ENCODE results near the gene CCDC68.
A peak's percentile ranks its signal among the peaks of the same experiment; 100 is the strongest.
"Not testable (repeated sequence)": the region's sequence is repeated elsewhere in the genome, so short reads cannot be mapped to it uniquely, and the experiment has no call there.

Gene CCDC68

GRCh38 chr18:54958704-54959625 lies at the start of gene CCDC68:
Gene CCDC68, minus strand, starts transcription at chr18:54959461. Its CDS starts 16,670 bp downstream, at chr18:54942791.
- no peak for DNase-seq (ENCODE audit: low spot score)

DNA sequence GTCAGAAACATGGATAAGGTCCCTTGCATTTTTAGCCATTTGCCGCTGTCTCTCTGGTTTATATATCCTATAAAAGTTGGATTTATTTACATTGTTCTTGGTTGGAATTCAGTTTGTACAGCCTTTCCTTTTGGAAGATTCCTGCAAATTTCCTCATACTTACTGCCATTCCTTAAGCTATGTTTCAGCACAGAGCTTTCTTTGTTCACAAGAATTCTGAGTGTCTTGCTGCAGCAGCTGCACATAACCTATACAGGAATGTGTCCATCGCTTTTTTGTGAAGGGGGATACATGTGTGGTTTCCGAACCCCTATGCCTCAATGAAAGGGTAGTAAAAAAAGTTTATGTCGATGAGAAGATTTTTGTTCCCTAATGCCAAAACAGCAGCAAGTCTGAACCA lies 48.3 kb upstream of the CCDC68 start:
- no peak for DNase-seq (ENCODE audit: low spot score)

- no peak for DNase-seq (ENCODE audit: low spot score)
Measured at GRCh38 chr18:55003695-55004094, 44.4 kb upstream of the CCDC68 start.

GRCh38 chr18:55002261-55002660 lies 43.0 kb upstream of the CCDC68 start:
- no peak for DNase-seq (ENCODE audit: low spot score)

- no peak for DNase-seq (ENCODE audit: low spot score)
Measured at GRCh38 chr18:55001394-55002024, 42.2 kb upstream of the CCDC68 start.

- DNase-seq (ENCODE audit: low spot score), result no peak
Measured at GRCh38 chr18:55000529-55000928, 41.3 kb upstream of the CCDC68 start.

DNA sequence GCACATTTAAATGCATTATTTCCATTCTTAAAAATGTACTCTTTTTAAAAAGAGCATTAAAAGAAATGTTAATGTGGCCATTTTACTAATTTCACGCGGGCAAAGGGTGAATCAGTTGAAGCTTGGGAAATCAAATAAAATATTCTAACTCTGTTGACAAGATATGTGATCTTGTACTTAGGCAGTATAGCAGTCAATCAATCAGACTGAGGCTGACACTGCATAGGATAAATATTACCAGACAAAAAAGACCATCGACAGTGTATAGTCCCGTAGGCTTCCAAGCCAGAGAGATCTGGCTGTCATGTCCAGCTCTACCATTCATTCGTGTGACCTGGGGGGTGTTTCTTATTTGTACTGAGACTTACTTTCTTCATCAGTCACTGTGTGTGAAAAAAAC lies 39.8 kb upstream of the CCDC68 start:
- DNase-seq (ENCODE audit: low spot score), result no peak

DNA sequence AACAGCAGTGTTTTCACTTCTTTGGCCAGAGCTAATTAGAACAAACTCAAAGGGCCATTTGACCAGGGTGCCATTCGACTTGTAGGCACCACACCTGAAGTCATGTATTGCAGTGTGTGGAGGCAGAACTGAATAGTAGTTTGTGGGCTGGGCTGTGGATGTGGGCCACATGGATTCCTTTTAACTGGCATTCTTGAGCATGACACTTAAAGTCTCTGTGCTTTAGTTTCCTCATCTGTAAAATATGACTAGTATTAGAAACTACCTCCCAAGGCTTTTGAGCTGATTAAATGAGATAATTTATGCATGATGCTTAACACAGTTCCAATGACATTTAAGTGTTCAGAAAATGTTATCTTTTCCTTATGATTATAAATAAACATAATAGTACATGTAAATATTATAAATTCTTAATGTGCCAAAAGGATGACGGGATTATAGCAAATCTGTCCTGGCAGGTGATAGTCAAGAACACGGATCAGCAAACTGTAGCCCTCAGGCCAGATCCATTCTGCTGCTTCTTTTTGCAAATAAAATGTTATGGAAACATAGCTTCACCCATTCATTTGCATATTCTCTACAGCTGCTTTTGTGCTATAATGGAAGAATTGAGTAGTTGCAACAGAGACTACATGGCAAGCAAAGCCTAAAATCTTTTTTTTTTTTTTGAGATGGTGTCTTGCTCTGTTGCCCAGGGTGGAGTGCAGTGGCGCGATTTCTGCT lies 36.3 kb upstream of the CCDC68 start:
- no peak for DNase-seq (ENCODE audit: low spot score)

DNA sequence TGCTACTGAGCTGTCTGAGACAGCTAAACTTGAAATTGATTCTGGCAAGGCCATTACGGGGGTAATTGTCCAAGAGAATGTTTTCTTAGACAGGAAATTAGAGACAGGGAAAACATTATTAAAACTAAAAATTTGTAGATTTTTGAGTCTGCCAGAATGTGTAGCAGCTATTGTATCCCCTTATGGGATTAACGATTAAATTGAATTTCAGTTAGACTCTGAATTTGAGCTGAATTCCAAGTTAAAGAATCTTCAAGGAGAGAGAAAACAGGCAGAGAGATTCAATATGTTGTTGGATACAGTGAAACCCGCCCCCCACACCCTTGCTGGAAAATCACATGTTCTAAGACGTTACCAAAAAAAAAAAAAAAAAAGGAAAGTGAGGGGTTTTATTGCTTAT lies 32.7 kb upstream of the CCDC68 start:
- no peak for DNase-seq (ENCODE audit: low spot score)

DNA sequence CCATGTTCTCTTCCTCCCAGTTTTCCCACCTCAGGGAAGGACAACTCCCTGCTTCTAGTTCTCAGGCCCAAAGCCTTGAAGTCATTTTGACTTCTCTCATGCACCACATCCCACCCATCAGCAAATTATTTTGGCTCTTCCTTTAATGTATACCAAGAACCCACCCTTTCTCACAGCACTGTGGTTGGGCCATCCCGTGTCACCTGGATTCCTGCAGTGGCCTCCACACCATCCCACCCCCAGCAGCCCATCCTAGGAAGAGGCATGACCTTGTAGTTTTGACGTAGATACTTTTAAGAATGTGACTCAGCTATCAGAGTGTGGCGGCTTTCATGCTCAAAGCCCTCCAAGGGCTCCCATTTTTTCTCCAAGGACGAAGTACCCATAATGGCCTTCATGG lies 25.6 kb upstream of the CCDC68 start:
- DNase-seq (ENCODE audit: low spot score), result no peak

DNA sequence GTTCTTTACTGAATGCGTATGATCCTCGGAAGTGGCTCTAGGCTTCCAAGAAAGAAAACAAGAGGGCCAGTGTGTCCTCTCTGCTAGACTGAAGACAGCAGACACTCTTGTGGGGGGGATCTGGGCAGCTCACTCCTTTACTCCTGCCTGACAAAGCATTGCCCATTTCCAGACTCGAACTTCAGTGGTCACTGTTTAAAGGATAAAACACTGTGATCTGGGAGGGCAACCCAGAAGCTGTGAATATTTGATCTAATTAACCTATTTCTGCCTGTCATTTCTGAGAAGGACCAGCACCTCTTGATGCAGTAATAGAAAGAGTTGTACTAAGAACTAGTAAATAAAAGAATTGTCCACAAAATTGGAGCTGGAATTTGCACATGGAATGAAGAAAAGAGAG lies 24.5 kb upstream of the CCDC68 start:
- no peak for DNase-seq (ENCODE audit: low spot score)

GRCh38 chr18:54983041-54983686 lies 23.9 kb upstream of the CCDC68 start:
- peak; percentile 53 for DNase-seq (ENCODE audit: low spot score)

DNA sequence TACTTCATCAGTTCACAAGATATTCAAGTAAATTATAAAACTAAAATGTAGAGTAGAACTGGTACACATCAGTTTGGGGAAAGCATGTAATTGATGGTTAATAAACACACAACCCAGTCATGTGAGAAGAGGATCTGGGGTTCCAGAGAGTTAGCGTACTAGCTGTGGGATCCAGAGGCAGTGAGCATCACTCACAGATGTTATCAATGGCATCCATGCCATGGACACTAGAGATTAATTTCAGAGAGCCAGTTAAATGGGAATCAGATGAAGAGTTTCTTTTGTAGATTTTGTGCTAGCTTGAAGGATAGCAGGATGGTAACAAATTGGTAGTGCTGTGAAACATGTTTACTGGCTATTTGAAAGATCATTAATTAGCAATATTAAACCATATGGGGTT lies 21.8 kb upstream of the CCDC68 start:
- DNase-seq (ENCODE audit: low spot score), result no peak

- no peak for DNase-seq (ENCODE audit: low spot score)
Measured at GRCh38 chr18:54975598-54975997, 16.3 kb upstream of the CCDC68 start.

GRCh38 chr18:54973046-54973445 lies 13.8 kb upstream of the CCDC68 start:
- no peak for DNase-seq (ENCODE audit: low spot score)

DNA sequence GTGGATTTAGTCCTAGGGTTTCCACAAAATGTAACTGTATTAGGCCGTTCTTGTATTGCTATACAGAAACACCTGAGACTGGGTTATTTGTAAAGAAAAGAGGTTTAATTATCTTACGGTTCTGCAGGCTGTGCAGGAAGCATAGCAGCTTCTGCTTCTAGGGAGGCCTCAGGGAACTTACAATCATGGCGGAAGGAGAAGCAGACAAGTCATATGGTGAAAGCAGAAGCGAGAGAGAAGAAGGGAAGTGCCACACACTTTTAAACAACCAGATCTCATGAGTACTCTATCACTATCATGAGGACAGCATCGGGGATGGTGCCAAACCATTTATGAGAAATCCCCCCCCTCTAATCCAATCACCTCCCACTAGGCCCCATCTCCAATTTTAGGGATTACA lies 9.5 kb upstream of the CCDC68 start:
- no peak for DNase-seq (ENCODE audit: low spot score)

GRCh38 chr18:54968237-54968636 lies 9.0 kb upstream of the CCDC68 start:
- DNase-seq (ENCODE audit: low spot score), result not testable (repeated sequence)

GRCh38 chr18:54967786-54968185 lies 8.5 kb upstream of the CCDC68 start:
- DNase-seq (ENCODE audit: low spot score), result no peak

- no peak for DNase-seq (ENCODE audit: low spot score)
Measured at GRCh38 chr18:54964741-54965140, 5.5 kb upstream of the CCDC68 start.

DNA sequence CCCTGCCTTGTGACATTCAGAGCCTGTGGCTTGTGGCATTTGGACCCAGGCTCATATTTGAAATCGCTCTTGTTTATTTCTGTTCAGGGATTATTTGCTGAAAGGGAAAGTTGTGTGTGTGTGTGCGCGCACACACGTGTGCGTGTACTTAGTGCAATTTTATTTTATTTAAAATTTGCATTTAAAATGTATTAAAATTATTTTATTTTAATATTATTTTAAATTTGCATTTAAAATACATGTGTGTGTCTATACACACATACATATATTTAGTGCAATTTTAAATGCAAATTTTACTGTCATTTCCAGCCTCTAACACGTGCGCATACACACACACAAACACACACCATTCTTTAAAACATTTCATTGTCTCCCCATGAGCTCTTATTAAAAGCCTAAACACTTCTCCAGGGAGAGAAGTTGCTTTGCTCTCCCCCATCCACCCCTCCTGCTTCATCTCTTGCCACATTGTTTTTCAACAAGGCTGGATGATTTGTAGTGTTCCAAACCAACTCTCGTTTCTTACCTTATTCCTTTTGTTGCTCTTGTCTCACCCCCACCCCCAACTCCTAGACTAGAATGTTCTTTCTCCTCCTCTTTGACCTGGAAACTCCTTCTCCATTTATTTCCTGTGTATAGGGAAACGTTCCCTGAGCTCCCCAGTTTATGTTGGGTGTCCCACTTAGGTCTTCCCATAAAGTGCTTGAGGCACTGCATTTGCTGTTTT lies 3.8 kb upstream of the CCDC68 start:
- no peak for DNase-seq (ENCODE audit: low spot score)

- no peak for DNase-seq (ENCODE audit: low spot score)
Measured at GRCh38 chr18:54961868-54962267, 2.6 kb upstream of the CCDC68 start.

DNA sequence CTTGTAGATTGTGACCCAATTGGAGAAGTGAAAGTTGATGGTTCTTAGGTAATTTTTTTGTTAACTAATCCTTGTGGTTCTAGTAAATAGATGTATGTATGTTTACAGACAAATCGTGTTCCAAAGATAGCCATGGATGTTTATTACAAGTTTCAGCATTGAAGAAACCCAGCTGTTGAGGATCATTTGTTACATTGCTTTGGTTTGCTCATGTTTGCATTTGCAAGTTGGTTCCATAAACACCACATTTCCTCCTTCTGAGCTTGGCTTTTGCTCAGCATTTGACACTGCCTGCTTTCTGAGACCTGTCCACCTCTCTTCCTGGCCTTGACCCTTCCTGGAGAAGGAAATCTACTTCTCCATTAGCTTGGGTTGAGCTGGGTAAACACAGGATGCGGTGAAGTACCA lies 1.8 kb upstream of the CCDC68 start:
- DNase-seq (ENCODE audit: low spot score), result no peak

Data from cerebellar cortex (tissue), 1 donor.